ENCODE data around the gene FLNB. TPM values are rescaled to one million over a fixed set of nuclear protein-coding genes. Genes with fewer than 3 reads are reported as not detected.

The FLNB gene
- total RNA-seq, 1 donor from 2014 or later: 32.0 TPM

DNA sequence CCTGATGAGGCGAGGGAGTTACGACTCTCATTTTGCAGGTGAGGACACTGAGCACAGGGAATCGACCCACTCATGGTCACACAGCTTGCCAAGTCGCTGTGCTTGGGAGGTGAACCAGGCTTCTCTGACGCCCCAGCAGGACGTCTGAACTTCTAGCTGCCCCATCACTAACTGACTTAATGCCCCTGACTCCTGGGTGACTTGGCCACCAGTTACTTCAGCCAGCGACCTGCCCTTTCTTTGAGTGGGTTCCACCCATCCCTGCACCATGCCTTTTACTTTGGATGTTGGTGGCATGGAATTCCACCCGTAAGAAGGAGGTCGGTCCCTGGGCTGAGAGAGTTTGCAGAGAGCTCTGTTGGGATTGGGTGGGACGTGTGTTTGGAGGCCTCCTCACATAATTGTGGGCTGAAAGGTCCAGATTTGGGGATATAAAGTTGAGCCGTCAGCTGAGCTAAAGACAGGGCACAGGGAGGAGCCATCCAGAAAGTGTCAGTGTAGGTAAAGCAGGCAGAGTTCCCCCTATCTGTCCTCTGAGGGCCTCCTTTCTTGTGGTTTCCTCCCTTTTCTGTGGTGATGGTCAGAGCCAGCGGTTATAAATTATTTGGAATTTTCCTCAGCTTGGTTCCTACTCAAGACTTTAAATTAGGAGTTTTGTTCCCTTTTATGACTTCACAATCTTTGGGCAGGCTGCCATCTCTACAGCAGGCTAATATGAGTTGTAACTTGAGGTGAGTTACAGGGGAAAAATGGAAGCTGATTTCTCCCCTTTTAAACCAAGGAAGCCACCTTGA is 55.0 kb downstream of the FLNB start:
- Mint-ChIP-seq H3K9me3 (no peaks in the 10 kb centered on the region), H3K27ac (no peak overlapping the region), H3K4me1 (peaks cover 43% of the 10 kb centered on the region), H3K36me3 (no peaks in the 10 kb centered on the region), H3K4me3 (no peak overlapping the region), H3K27me3 (ENCODE audit: insufficient read depth, low read depth) (peaks cover 2% of the 10 kb centered on the region)
- H3K36me3 ChIP-seq: no peaks in the 10 kb centered on the region
- H3K4me1 ChIP-seq: peaks cover 34% of the 10 kb centered on the region
- H3K9ac ChIP-seq: no peak overlapping the region
- TF ChIP-seq, protein P1, sequence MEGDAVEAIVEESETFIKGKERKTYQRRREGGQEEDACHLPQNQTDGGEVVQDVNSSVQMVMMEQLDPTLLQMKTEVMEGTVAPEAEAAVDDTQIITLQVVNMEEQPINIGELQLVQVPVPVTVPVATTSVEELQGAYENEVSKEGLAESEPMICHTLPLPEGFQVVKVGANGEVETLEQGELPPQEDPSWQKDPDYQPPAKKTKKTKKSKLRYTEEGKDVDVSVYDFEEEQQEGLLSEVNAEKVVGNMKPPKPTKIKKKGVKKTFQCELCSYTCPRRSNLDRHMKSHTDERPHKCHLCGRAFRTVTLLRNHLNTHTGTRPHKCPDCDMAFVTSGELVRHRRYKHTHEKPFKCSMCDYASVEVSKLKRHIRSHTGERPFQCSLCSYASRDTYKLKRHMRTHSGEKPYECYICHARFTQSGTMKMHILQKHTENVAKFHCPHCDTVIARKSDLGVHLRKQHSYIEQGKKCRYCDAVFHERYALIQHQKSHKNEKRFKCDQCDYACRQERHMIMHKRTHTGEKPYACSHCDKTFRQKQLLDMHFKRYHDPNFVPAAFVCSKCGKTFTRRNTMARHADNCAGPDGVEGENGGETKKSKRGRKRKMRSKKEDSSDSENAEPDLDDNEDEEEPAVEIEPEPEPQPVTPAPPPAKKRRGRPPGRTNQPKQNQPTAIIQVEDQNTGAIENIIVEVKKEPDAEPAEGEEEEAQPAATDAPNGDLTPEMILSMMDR (IDR thresholded peaks at IDR 0.05): no peak
- no peak for TF ChIP-seq EZH2phosphoT487 (IDR thresholded peaks at IDR 0.05)
- TF ChIP-seq EZH2 (IDR thresholded peaks at IDR 0.05): no peak
- no peak overlapping the region for H3K4me2 ChIP-seq
- peaks cover 28% of the 10 kb centered on the region for H3K79me2 ChIP-seq (ENCODE audit: low read depth)
- H2AFZ ChIP-seq (replicated peaks): no peak overlapping the region
- no peaks in the 10 kb centered on the region for H3K9me3 ChIP-seq (ENCODE audit: low read depth)
- no peaks in the 10 kb centered on the region for H3K27me3 ChIP-seq
- peaks cover 3% of the 10 kb centered on the region for H3F3A ChIP-seq (ENCODE audit: low read depth)
- peaks cover 40% of the 10 kb centered on the region for H4K20me1 ChIP-seq (ENCODE audit: low read depth)
- no peak overlapping the region for H3K27ac ChIP-seq
- DNase-seq (ENCODE audit: low spot score): no peak
- no peak overlapping the region for H3K4me3 ChIP-seq

DNA sequence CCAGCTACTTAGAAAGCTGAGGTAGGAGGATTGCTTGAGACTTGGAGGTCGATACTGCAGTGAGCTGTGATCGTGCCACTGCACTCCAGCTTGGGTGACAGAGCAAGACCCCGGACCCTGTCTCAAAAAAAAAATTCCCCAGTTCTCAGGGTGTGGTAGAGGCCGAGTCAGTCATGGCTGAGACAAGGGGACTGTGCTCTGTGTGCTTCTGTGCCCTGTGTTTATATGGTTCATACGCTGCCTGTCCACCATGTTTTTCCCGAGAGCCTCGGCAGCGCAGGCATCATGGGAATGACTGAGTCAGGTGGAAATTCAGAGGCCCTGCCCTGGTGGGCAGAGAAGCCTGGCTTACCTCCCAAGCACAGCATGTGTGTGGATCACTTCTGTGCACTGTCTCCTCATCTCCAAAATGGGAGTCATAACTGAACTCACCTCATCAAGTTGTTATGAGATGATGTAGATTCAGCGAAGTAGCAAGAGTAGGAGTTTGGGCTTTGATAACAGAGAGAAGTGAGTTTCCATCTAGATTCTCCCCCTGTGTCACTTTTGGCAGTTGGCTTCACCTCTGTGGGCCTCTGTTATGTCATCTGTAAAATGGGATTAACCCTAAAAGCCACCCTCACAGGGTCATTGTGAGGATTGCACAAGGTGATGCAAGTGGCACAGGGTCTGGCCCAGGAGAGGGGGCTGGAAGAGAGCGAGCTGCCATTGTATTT is 56.9 kb downstream of the FLNB start:
- Histone ChIP-seq H3K9me3 (ENCODE audit: low read depth) (no peaks in the 10 kb centered on the region), H3K36me3 (no peaks in the 10 kb centered on the region), H3K79me2 (ENCODE audit: low read depth) (peaks cover 23% of the 10 kb centered on the region), H4K20me1 (ENCODE audit: low read depth) (peaks cover 43% of the 10 kb centered on the region), H3K27me3 (no peaks in the 10 kb centered on the region), H3K4me1 (peaks cover 30% of the 10 kb centered on the region), H3K9ac (no peak overlapping the region), H3K4me2 (peak overlapping the region; percentile 54), H3K27ac (no peak overlapping the region), H3K4me3 (no peak overlapping the region), H3F3A (ENCODE audit: low read depth) (peaks cover 3% of the 10 kb centered on the region), H2AFZ (replicated peaks) (no peak overlapping the region)
- Mint-ChIP-seq H3K9me3 (no peaks in the 10 kb centered on the region), H3K27me3 (ENCODE audit: insufficient read depth, low read depth) (peaks cover 3% of the 10 kb centered on the region), H3K4me3 (no peak overlapping the region), H3K36me3 (no peaks in the 10 kb centered on the region), H3K4me1 (peaks cover 40% of the 10 kb centered on the region), H3K27ac (no peak overlapping the region)
- TF ChIP-seq, protein P1 (IDR thresholded peaks at IDR 0.05): no peak
- no peak for TF ChIP-seq EZH2 (IDR thresholded peaks at IDR 0.05)
- TF ChIP-seq EZH2phosphoT487 (IDR thresholded peaks at IDR 0.05): no peak
- no peak for DNase-seq (ENCODE audit: low spot score)

DNA sequence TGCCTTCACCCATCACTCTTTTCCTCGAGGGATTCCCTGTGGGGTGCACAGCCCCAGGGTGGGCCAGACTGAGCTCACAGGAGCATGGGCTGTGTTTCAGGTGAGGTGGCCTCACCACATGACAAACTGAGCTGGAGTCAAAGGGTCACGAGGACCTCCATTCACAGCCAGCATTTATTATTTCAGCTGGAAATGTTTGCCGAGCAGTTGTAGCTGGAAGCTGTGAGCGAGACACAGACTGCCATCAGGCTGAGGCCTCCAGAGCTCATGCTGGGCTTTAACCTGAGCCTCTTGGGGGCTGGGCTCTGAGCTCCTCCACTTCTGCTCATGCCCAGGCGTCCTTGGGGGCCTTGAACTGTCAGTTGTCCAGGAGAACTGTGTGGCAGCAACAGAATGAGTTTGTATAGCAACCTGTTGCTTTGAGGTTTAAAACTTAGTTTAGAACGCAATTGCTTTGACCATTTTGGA is 57.5 kb downstream of the FLNB start:
- Histone ChIP-seq H3F3A (ENCODE audit: low read depth) (peaks cover 3% of the 10 kb centered on the region), H4K20me1 (ENCODE audit: low read depth) (peaks cover 43% of the 10 kb centered on the region), H3K9me3 (ENCODE audit: low read depth) (no peaks in the 10 kb centered on the region), H3K27me3 (no peaks in the 10 kb centered on the region), H3K4me3 (no peak overlapping the region), H3K36me3 (no peaks in the 10 kb centered on the region), H3K9ac (no peak overlapping the region), H3K27ac (no peak overlapping the region), H2AFZ (replicated peaks) (no peak overlapping the region), H3K79me2 (ENCODE audit: low read depth) (peaks cover 23% of the 10 kb centered on the region), H3K4me1 (peaks cover 30% of the 10 kb centered on the region), H3K4me2 (peak overlapping the region; percentile 54)
- TF ChIP-seq, protein P1 (IDR thresholded peaks at IDR 0.05): no peak
- TF ChIP-seq EZH2 (IDR thresholded peaks at IDR 0.05) (no peak), EZH2phosphoT487 (IDR thresholded peaks at IDR 0.05) (no peak)
- no peak for DNase-seq (ENCODE audit: low spot score)
- Mint-ChIP-seq H3K27me3 (ENCODE audit: insufficient read depth, low read depth) (peaks cover 3% of the 10 kb centered on the region), H3K4me1 (peaks cover 40% of the 10 kb centered on the region), H3K4me3 (no peak overlapping the region), H3K36me3 (no peaks in the 10 kb centered on the region), H3K9me3 (no peaks in the 10 kb centered on the region), H3K27ac (no peak overlapping the region)
